Thyroid gland (tissue), 4 donors: Measurements from ENCODE around the gene DOK4. TPM values are rescaled to one million over a fixed set of nuclear protein-coding genes. Genes with fewer than 3 reads are reported as not detected.

ENCODE experiments used
- DNase-seq, 2 donors: peaks; one replicate each; pipeline ENCODE4 v3.0.0-alpha.2; 2019
- H3K27ac ChIP-seq, 3 donors: fragments of 200-600 bp; sonication (generic); 1 replicate in 2 of 3; 2 replicates in 1 of 3; pipeline ENCODE4 v1.5.1; 2016 to 2019; ENCODE audit warnings: mild to moderate bottlenecking in 1 of 3, moderate library complexity in 1 of 3
- H3K27me3 ChIP-seq: fragments of 200-600 bp; sonication (generic); one replicate; pipeline ENCODE4 v1.5.1; 2019
- H3K36me3 ChIP-seq, 2 donors: fragments of 200-600 bp; sonication (generic); one replicate each; pipeline ENCODE4 v1.5.1; 2016 to 2019
- H3K4me1 ChIP-seq, 2 donors: fragments of 200-600 bp; sonication (generic); one replicate each; pipeline ENCODE4 v1.5.1; 2017 to 2019
- H3K4me3 ChIP-seq, 3 donors: fragments of 200-600 bp; sonication (generic); replicated peaks in 1 of 3; 1 replicate in 2 of 3; 2 replicates in 1 of 3; pipeline ENCODE4 v1.5.1; 2016; ENCODE audit warnings: mild to moderate bottlenecking in 1 of 3
- H3K9me3 ChIP-seq: fragments of 200-600 bp; sonication (generic); one replicate; pipeline ENCODE4 v1.5.1; 2017
- CTCF ChIP-seq, 6 experiments: fragments of 200-600 bp in 3 of 6; fragments of 450-650 bp in 3 of 6; sonication (generic) in 3 of 6; IDR thresholded peaks; one replicate each; pipeline ENCODE4 v1.5.1; 2016 to 2019; ENCODE audit warnings: antibody characterized with exemption in 6 of 6, mild to moderate bottlenecking in 2 of 6, inconsistent platforms in 1 of 6, moderate library complexity in 1 of 6
- POLR2A ChIP-seq, 2 donors: fragments of 450-650 bp; IDR thresholded peaks; one replicate each; pipeline ENCODE4 v1.6.1; 2017; ENCODE audit warnings: antibody characterized with exemption in 2 of 2, mild to moderate bottlenecking in 2 of 2, moderate library complexity in 1 of 2
- WGBS, 2 donors: methylation state at CpG; one replicate each; pipeline ENCODE4 v1.1.5; 2017; 5-methylcytosine and 5-hydroxymethylcytosine counted together
- intact Hi-C: fragments of 100-400 bp; cut with DNase I; formaldehyde crosslinking; loops from one replicate; pipeline ENCODE4 v1.15.1; 2023
- total RNA-seq, 4 donors: library from RNA; depleted of rRNA; stranded (reverse); fragments of >200 nt; gene quantifications; one replicate each; pipeline ENCODE4 v1.2.3, GENCODE V29; 2016

Gene DOK4
- total RNA-seq, 4 donors from 2014 or later = 9.1 to 27.3 (median 13.3) TPM

- no peaks in the 10 kb centered on the region for H3K27me3 ChIP-seq
- WGBS, 2 donors = 38 to 47% methylated on average over 10 of the region's 10 CpGs
- no peak overlapping the region for H3K27ac ChIP-seq
- TF ChIP-seq CTCF (IDR thresholded peaks at IDR 0.05) = peak; percentile 81 to 99 (median 90)
- TF ChIP-seq POLR2A (IDR thresholded peaks at IDR 0.05) = no peak
- H3K4me3 ChIP-seq = no peak overlapping the region
- H3K9me3 ChIP-seq = no peaks in the 10 kb centered on the region
- H3K36me3 ChIP-seq = peaks cover 10 to 19% of the 10 kb centered on the region in 2 donors
- intact Hi-C loops = loop anchor here (5.0 to 10.0 kb wide), 3 partner anchors 58 to 215 kb away; partner anchors contain the start of gene POLR2C
- no peaks in the 10 kb centered on the region for H3K4me1 ChIP-seq
- peak; percentile 77 to 79 for DNase-seq
Observed at GRCh38 chr16:57519796-57520360, 33.6 kb upstream of the DOK4 start.

GRCh38 chr16:57518922-57519321 is 32.6 kb upstream of the DOK4 start:
- Histone ChIP-seq H3K4me3 (no peak overlapping the region), H3K9me3 (no peaks in the 10 kb centered on the region), H3K27ac (no peak overlapping the region), H3K4me1 (peaks cover 0 to 5% of the 10 kb centered on the region in 2 donors), H3K27me3 (no peaks in the 10 kb centered on the region), H3K36me3 (peaks cover 10 to 19% of the 10 kb centered on the region in 2 donors)
- TF ChIP-seq POLR2A (IDR thresholded peaks at IDR 0.05) (no peak), CTCF (IDR thresholded peaks at IDR 0.05) (no peak)
- DNase-seq = no peak
- 93 to 95% methylated on average over 6 of the region's 6 CpGs for WGBS, 2 donors
- intact Hi-C loops = loop anchor here (5.0 kb wide), 2 partner anchors 57 to 102 kb away; partner anchors contain the start of gene POLR2C

GRCh38 chr16:57518520-57518919 is 32.2 kb upstream of the DOK4 start:
- 91 to 94% methylated on average over 13 of the region's 13 CpGs for WGBS, 2 donors
- peaks cover 10 to 19% of the 10 kb centered on the region in 2 donors for H3K36me3 ChIP-seq
- no peak overlapping the region for H3K4me3 ChIP-seq
- H3K4me1 ChIP-seq = peaks cover 0 to 7% of the 10 kb centered on the region in 2 donors
- TF ChIP-seq CTCF (IDR thresholded peaks at IDR 0.05) = no peak
- TF ChIP-seq POLR2A (IDR thresholded peaks at IDR 0.05) = no peak
- H3K27ac ChIP-seq = no peak overlapping the region
- H3K27me3 ChIP-seq = no peaks in the 10 kb centered on the region
- DNase-seq = no peak
- intact Hi-C loops = loop anchor here (5.0 kb wide), 2 partner anchors 56 to 101 kb away; partner anchors contain the start of gene POLR2C
- H3K9me3 ChIP-seq = no peaks in the 10 kb centered on the region

- TF ChIP-seq POLR2A (IDR thresholded peaks at IDR 0.05) = no peak
- TF ChIP-seq CTCF (IDR thresholded peaks at IDR 0.05) = no peak
- DNase-seq = no peak
- 92 to 96% methylated on average over 29 of the region's 31 CpGs for WGBS, 2 donors
- no peaks in the 10 kb centered on the region for H3K9me3 ChIP-seq
- peaks cover 0 to 10% of the 10 kb centered on the region in 2 donors for H3K4me1 ChIP-seq
- H3K27ac ChIP-seq = no peak overlapping the region
- intact Hi-C loops = loop anchor here (5.0 kb wide), 2 partner anchors 55 to 100 kb away; partner anchors contain the start of gene POLR2C
- no peaks in the 10 kb centered on the region for H3K27me3 ChIP-seq
- no peak overlapping the region for H3K4me3 ChIP-seq
- peaks cover 10 to 19% of the 10 kb centered on the region in 2 donors for H3K36me3 ChIP-seq
Observed at GRCh38 chr16:57517397-57518367, 31.4 kb upstream of the DOK4 start.
